GM21423 (cell line): Measurements from ENCODE around the gene TSPAN1.

Experiments
- ATAC-seq: cut with Tn5 transposase; IDR thresholded peaks from one replicate; pipeline ENCODE4 v1.9.1; 2021; ENCODE audit warnings: mild to moderate bottlenecking, moderate library complexity; ENCODE audit not compliant: unreplicated experiment

Gene TSPAN1

DNA sequence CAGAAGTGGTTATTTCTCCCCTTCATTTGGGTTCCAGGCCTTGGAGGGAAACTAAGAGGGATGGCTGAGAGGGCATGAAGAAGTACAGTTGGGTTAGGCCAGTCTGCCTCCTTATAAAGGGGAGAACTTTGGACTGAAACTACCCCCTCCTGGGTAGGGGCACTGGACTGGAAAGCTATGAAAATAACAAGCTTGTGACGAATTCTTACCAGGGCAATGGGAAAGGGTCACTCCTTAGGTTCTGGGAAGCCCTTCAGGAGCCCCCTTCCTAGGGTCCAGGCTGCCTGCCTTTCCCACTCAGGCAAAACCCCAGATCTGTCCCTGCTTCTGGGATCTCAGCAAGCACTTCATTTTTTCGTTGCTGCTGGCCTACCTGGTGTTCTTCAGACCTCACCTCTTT lies 11.2 kb downstream of the TSPAN1 start:
- ATAC-seq, result no peak

DNA sequence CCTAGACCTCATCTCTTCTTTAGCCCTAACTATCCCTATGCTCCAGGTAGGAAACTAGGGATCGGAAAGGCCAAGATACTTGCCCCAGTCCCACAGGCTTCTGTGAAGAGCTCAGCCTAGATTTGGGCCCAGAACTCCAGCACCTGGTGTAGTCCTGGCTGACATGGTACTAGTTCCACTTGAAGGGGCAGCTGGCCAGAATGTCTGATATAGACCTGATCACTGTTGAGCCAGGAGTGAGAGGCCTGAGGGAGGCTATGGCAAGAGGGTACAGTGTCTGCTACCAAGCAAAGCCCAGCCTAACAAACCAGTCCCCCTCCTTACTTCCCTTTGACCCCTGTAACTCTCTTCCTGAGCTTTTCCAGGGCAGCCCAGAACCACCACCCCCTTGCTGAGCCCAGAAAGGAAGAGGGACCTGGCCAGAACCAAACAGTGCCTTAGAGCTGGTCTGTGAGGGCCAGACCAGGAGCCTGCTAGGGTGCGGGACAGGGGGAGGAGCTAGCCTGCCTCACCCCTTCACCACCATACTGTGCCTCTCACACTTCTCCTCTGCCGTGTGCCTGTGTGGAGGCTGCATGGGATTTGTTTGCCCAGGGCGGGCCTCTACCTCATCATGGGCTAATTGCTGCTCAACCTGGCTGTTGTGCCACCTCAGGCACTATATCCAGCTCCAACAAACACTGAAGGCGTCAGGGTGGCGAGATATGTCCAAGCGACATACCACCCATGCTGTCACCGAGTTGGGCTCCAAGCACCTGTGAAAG lies 12.4 kb downstream of the TSPAN1 start:
- no peak for ATAC-seq

DNA sequence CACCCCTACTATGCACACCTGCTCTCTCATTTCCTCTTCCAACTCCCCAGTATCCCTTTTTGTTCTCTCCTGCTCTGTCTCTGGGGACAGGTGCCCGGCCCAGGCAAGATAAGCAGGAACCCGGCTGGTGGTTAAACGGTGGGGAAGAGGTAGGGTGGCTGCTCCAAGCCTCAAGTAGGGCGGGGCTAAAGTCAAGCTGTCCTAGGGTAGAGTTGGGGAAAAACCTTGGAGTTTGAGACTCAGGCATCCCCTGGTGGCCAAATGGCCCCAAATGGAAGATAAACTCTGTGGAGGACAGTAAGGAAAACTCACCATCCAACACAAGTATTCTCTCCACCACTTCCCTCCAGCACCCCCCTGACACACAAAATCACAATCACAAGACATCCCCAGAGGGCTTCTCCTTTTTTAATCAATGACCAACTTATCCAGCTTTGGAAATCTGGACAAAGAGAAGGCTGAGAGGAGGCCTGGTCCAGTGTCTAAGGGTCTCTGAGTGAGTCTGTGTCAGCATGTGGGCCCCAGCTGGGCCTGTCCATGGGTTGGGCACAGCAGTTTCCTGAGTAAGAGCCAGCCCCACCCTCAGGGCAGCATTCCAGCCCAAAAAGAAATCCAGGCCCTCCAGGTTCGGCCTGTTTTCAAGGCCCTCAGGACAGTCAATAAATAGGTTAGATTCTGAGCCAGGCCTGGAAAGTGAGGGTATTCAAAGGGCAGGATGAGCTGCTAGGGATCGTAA lies 13.6 kb downstream of the TSPAN1 start:
- no peak for ATAC-seq

DNA sequence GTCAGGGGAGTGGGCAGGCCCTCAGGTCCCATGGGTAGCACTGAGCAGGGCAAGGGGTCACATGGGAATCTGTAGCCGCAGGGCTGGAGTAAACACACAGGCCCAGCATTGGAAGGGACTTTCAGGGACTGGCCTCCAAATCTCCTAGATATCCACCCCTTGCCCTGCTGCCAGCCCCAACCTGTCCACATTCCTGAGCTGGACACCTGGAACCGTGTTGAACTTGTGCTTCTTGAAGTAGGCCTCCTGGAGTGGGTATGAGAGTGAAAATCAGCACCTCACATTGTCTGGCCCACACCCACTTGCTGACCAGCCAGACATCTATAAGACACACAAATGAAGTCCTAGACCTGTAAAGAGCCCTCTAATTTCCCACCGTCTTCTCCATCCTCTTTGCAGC lies 15.7 kb downstream of the TSPAN1 start:
- ATAC-seq, result no peak

DNA sequence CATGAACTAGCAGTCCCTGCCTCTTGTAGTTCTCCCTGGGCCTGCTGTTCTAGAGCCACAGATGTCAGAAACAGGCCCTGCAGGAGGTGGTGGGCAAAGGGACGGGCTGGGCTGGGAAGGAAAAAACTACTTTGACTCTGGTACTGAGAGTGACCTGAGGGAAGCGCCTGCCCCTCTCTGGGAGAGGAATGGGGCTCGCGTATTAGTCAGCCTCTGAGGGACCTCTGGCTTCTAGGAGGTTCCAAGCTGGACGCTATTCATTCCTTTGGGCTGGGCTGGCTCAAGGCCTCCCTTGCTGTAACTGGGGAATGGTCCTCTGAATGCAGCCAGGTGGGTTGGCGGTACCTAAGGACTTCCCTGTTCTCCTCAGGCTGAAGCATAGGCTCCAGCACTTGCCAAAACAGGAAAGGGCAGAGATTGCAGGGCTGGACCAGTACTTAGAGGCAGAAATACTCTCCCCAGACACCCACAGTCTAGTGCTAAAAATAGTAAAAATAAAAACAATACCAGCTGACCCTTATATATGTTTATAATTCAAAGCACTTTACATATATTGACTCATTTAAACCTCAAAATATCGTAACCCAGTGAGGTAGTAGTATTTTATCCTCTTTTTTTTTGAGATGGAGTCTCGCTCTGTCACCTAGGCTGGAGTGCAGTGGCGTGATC lies 16.3 kb downstream of the TSPAN1 start:
- ATAC-seq, result no peak

DNA sequence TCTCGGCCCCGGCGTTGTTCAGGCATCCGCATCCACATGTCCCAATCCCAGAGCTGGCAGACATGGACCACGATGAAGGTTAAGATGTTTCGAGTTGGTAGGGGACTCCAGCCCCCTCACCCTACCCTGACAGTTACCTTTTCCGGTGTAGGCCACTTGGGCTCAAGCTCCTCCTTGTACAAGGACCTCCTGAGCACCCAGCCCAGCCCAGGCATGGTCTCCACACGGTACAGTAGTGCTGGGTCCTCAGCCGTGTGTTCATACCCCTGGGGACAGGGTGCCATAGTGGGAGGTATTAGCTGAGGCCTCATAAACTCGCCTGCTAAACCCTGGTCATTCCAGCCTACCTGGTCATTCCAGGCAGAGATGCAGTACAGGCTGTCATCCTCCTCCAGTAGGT lies 17.3 kb downstream of the TSPAN1 start:
- no peak for ATAC-seq

DNA sequence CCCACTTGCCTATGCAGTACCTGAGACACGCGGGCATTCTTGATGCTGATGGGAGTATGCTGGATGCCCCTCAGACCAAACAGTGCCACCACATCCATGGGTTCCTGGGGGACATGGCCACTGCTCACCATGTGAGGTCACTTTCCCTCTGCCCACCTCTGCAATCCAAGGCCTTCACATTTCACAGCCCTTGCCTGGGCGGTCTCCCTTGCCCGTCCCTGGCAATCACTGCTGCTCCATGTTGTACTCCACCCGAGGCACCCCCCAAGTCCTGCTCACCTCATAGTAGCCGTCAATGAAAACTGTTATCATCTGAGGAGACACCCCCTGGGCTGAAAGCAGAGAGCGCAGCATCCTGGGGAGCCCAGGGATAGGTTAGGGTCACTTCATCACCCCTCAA lies 18.4 kb downstream of the TSPAN1 start:
- no peak for ATAC-seq

DNA sequence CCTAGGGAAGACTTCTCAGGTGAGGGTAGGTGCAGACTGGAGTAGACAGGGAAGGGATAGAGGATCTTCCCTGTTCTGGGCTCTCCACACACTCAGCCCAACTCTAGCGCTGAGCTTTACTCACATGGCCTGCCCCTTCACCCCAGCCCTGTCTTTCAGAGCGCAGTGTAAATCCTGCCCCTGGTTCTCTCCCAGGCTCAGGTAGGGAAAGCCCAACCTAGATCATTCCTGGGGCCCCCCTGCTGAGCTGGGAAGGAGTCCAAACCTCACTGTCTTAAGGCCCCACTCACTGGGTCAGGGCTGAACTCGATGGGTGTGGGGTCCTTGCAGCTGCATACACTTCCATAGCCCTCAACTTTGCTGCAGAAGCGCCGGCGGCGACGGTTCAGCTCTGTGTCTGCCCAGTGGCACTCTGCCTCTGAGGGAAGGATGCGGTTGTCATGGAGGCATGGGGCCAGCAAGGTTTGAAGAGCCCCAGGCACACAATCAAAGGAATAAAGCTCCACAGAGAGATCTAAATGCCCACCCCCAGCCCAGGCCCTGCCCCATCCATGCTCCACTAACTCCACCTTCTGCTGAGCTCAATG lies 19.2 kb downstream of the TSPAN1 start:
- ATAC-seq, result no peak

DNA sequence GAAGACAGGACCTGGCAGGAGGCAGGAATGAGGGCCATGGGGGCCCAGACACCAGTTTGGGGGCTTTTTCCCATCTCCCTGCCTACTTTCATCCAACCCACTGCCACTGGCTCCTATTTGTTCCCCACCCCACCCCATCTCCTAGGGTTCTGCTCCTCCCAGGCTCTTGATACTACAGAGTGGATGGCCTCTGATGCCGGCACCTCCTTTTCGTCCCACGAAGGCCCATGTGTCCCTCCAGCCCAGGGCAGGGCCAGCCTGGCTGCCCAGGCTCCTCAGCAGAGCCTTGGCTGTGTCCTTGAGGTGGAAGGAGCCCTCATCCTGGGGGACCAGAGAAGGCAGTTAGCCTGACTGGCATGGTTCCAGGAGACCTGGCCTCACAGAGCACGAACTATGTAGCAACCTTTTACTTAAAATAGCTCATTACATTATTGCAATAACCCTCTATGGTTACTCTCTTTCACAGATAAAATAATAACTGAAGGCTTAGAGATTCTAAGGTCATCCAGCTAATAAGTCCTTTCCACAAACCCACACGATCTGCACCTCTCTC lies 19.8 kb downstream of the TSPAN1 start:
- ATAC-seq, result no peak

DNA sequence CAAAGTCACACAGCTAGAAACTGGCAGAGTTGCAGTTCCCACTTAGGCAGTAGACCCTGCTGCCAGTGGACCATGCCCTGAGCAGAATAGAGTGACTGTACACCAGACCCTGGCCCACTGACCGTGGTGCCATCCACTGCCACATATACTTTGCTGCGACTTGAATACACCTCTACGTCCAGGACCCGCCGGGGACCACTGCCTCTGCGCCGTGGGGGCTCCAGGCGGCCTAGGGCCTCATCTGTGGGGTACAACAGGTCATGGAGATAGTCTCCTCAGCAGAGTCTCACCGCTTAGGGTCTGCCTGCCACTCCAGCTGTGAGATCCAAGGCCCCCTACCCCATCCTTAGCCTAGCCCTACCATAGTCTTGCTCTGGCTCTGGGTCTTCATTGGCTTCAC lies 21.7 kb downstream of the TSPAN1 start:
- no peak for ATAC-seq

DNA sequence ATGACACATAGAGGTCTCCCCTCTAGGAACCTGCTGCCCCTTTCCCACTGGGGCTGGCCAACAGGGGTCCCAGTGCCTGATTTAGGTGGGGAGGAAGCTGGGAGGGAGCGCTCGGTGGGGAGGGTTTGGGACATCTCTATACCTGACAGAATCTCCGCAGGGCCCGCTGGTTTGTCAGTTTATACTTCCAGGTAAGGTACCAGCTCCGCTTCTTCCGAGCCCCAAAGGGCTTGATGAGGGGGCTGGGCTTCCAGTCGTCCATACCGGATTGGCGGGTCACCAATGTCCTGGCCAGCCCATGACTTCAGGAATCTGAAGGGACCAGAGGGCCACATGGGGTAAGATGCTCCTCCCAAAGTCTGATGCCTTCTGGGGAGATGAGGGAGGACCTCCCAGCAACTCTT lies 22.7 kb downstream of the TSPAN1 start:
- ATAC-seq, result no peak

DNA sequence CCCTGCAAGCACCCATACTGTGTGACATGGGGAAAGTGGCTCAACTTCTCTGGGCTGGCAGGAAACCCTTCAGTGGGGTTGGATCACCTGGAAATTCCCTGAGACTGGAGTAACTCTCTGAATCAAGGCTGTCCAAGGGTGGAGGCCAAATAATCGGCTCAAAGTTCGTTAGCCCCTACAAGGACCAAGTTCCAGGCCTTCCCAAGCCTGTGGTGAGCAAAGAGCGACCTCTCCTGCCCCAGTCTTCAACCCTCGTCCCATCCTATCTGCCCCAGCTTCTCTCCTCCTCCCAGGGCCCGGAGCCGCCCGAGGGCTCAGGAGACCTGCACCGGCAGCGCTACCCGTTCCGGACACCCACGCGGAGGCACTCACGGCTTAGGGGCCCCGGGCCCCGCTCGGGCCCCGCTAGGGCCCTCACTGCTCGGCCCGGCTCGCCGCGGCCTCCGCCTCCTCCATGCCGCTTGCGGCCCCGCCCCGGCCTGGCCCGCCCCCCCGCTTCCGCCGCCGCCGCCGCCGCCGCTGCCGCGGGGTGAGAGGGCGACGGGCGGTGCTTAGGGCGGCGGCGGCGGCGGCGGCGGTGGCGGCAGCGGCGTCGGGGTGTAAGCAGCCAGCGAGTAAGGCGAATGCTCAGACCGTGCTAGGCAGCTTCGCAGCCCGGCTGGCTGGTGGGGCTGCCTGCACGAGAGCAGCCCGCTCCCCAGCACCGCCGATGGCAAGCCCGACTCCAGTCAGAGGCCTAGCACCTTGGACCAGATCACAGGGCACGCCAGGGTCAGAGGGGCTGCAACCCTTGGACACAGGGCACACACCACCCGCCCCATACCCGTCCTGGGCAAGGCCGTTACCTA lies 23.3 kb downstream of the TSPAN1 start, which contains the start of gene POMGNT1:
Gene POMGNT1 (minus strand): TSS at position 471 of the 848 bp plus-strand sequence. CDS start 613 bp downstream, outside the sequence.
- peak; percentile 87 for ATAC-seq

DNA sequence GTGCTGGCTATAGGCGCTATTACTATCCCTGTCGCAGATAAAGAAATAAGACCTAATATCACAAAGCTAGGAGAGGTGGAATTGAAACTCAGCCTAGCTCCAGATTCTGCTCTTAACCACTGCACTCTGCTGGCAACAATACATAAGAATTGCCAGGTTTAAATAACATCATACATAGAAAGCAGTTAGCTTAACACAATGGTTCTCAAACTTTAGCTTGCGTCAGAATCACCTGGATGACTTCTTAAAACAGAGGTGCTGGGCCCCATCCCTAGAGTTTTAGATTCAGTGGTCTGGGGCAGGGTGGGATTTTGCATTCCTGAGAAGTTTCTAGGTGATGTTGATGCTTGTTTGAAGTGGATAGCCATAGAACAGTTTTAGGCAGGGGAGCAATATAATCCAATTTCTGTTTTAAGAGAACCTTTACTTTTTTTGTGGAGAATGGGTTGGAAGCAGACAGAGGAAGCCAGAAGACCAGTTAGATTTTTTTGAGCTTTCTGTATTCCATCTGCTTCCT lies 24.4 kb downstream of the TSPAN1 start:
- ATAC-seq, result no peak

DNA sequence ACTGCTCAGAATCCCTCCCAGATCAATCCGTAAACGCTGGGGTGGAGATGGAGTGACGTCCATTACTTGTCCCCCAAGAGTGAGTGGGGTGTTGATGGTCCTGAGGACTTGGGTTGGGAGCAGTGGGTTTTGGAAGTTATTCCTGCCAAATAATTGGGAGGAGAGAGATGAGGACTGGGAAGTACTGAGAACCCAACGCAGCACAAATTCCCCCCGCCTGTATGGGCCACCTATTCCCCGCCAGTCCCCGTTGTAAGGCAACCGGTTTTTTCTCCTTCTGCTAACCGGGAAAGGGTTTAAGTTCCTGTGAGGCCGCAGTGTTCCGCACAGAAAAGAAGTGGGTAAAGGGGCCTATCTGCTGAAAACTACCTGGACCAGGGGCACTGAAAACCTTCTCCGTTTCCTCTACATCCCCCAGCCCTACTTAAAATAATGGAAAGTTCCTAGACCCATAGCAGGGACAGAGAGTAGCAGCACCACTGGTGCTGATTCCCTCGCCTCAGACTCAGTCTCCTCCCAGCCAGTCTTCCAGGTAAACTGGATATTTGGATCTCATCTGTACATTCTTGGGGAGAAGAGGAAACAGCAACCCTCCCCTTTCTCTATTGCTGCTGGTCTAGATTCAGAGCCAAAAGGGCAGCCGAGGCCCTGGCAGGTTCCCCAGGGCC lies 29.0 kb downstream of the TSPAN1 start:
- no peak for ATAC-seq

DNA sequence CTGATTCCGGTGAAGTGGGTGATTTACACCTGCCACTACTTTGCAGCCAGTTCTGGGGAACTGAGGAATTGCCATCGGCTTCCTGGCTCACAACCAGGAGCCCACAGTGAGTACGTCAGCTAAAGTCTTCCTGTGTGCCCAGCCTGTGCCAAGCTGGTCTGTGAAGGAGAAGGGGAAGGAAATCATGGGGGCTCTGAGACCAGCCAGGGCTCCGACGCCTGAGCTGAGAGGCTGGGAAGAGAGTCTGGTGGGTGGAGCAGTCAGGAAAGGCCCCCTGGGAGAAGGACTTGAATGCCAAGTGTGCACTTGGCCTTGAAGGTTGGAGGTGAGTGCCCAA lies 29.5 kb downstream of the TSPAN1 start:
- no peak for ATAC-seq

DNA sequence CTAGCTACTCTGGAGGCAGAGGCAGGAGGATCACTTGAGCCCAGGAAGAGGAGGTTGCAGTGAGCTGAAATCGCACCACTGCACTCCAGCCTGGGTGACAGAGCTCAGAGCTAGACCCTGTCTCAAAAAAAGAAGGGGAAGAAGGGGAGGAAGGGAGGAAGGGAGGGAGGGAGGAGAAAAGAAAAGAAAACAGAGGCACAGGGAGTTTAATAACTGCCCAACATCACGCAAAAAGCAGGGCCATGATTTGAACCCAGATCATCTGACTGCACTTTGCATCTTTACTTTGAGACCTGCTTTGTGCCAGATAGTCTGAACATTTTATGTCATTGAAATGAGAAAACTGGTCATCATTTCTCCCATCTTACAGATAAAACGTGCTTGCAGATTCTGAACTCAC lies 30.3 kb downstream of the TSPAN1 start:
- ATAC-seq, result no peak

DNA sequence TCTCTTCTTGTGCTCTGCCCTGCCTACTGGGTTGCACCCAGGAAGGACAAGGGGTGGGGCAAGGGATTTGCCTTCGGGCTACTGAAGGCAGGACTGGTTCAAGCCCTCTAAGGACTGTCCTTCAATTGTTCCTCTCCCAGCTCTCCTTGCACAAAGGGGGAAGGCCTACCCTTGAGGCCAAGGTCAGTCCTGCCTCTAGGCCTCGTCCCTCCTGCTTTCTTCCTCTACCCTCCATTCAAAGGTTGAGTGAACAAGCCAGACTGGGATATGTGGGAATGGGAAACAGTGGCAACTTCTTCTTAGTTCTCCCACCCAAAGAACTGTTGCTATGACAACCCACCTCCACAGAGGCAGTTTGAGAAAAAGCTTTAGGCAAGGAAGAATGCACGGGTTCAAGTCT lies 30.9 kb downstream of the TSPAN1 start:
- no peak for ATAC-seq

DNA sequence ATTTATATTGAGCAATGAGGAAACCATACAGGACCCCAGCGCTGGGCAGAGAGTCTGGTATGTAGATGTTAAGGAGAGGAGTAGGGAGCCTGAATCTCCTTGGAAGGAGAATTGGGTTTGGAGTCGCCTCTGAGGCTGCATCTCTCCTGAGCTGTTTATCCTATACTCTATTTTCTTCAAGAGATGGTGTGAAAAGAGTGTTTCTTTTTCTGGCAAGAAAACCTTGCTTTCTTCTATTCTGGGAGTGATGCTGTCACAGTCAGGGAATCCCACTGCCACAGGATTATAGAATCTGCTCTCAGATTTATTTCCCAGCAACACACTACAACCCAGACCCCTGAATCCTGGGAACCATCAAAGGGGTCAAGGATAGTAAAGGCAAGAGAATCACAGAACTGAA lies 31.5 kb downstream of the TSPAN1 start:
- no peak for ATAC-seq

DNA sequence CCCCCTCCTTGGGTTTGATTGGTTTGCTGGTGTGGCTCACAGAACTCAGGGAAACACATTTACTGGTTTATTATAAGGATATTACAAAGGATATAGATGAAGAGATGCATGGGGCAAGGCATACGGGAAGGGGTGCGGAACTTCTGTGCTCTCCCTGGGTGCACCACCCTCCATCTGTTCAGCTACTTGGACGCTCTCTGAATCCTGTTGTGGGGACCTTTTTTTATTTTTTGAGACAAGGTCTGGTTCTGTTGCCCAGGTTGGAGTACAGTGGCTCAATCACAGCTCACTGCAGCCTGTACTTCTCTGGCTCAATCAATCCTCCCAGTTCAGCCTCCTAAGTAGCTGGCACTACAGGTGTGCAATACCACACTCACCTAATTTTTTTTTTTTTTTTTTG lies 35.7 kb downstream of the TSPAN1 start:
- no peak for ATAC-seq

DNA sequence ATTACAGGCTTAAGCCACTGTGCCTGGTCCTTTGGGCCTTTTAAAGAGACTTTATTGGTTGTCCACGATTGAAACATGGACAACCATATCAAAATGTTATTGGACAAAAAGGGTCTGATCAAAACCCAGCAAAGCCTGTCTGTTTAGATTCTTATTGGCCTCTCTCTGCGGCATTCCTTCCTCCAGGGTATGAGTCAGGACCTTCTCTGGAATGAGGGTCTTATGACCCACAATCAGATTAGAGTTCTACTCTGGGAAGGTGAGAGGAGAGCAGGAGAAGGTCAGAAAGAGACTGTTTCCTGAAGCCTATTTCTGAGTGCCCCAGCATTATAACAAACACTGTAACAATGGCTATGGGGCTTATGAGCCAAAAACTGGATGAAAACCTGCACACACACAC lies 36.2 kb downstream of the TSPAN1 start:
- no peak for ATAC-seq
